MM.1S (cell line): ENCODE results near the gene SNX30.

Source experiments
- DNase-seq: peaks from one replicate; pipeline ENCODE4 v3.0.0-alpha.2; 2015
- H2AFZ ChIP-seq: fragments of 300-600 bp; sonication (generic); 2 replicates; pipeline ENCODE4 v1.6.0; 2016; ENCODE audit warnings: antibody characterized with exemption, low read length
- H3F3A ChIP-seq: fragments of 300-600 bp; sonication (generic); 2 replicates; pipeline ENCODE4 v1.6.1; 2016; ENCODE audit warnings: mild to moderate bottlenecking, antibody characterized with exemption, low read length, moderate library complexity, mixed read lengths; ENCODE audit not compliant: insufficient read depth
- H3K27ac ChIP-seq: fragments of 300-600 bp; sonication (generic); 2 replicates; pipeline ENCODE4 v1.5.1; 2016; ENCODE audit warnings: mild to moderate bottlenecking, low read length
- H3K27me3 ChIP-seq: fragments of 300-600 bp; sonication (generic); replicated peaks from 2 replicates; pipeline ENCODE4 v1.6.0; 2016; ENCODE audit warnings: low read length; ENCODE audit not compliant: insufficient read depth
- H3K36me3 ChIP-seq: fragments of 300-600 bp; sonication (generic); replicated peaks from 2 replicates; pipeline ENCODE4 v1.6.1; 2016; ENCODE audit warnings: mild to moderate bottlenecking, low read length, mixed read lengths; ENCODE audit not compliant: insufficient read depth
- H3K4me1 ChIP-seq: fragments of 300-600 bp; sonication (generic); 2 replicates; pipeline ENCODE4 v1.6.1; 2016; ENCODE audit warnings: low read length, mixed read lengths
- H3K4me2 ChIP-seq: fragments of 300-600 bp; sonication (generic); 2 replicates; pipeline ENCODE4 v1.6.0; 2016; ENCODE audit warnings: low read depth, low read length
- H3K4me3 ChIP-seq: fragments of 300-600 bp; sonication (generic); 2 replicates; pipeline ENCODE4 v1.5.1; 2016; ENCODE audit warnings: low read length, mixed read lengths
- H3K79me2 ChIP-seq: fragments of 300-600 bp; sonication (generic); 2 replicates; pipeline ENCODE4 v1.6.1; 2016; ENCODE audit warnings: mixed run types, low read length, mixed read lengths
- H3K9ac ChIP-seq: fragments of 300-600 bp; sonication (generic); 2 replicates; pipeline ENCODE4 v1.6.1; 2016; ENCODE audit warnings: low read length, mixed read lengths
- H3K9me2 ChIP-seq: fragments of 300-600 bp; sonication (generic); replicated peaks from 2 replicates; pipeline ENCODE4 v1.6.1; 2016; ENCODE audit warnings: mild to moderate bottlenecking, low read length, mixed read lengths; ENCODE audit not compliant: insufficient read depth
- H3K9me3 ChIP-seq: fragments of 300-600 bp; sonication (generic); replicated peaks from 2 replicates; pipeline ENCODE4 v1.6.1; 2016; ENCODE audit warnings: mild to moderate bottlenecking, low read length, mixed read lengths; ENCODE audit not compliant: insufficient read depth
- H4K20me1 ChIP-seq: fragments of 300-600 bp; sonication (generic); 2 replicates; pipeline ENCODE4 v1.6.1; 2016; ENCODE audit warnings: mild to moderate bottlenecking, low read length, moderate library complexity, mixed read lengths; ENCODE audit not compliant: insufficient read depth
- CTCF ChIP-seq: fragments of 300-600 bp; sonication (generic); IDR thresholded peaks from 2 replicates; pipeline ENCODE4 v1.5.1; 2016; ENCODE audit warnings: antibody characterized with exemption, low read length, mixed read lengths
- EZH2 ChIP-seq: fragments of 300-600 bp; sonication (generic); optimal IDR thresholded peaks from 2 replicates; pipeline ENCODE3; 2017; ENCODE audit warnings: low read depth, mild to moderate bottlenecking, antibody characterized with exemption, low read length, mixed read lengths
- EZH2phosphoT487 ChIP-seq: fragments of 300-600 bp; sonication (generic); IDR thresholded peaks from 2 replicates; pipeline ENCODE4 v1.6.1; 2018; ENCODE audit warnings: antibody characterized with exemption, low read length

Gene SNX30

DNA sequence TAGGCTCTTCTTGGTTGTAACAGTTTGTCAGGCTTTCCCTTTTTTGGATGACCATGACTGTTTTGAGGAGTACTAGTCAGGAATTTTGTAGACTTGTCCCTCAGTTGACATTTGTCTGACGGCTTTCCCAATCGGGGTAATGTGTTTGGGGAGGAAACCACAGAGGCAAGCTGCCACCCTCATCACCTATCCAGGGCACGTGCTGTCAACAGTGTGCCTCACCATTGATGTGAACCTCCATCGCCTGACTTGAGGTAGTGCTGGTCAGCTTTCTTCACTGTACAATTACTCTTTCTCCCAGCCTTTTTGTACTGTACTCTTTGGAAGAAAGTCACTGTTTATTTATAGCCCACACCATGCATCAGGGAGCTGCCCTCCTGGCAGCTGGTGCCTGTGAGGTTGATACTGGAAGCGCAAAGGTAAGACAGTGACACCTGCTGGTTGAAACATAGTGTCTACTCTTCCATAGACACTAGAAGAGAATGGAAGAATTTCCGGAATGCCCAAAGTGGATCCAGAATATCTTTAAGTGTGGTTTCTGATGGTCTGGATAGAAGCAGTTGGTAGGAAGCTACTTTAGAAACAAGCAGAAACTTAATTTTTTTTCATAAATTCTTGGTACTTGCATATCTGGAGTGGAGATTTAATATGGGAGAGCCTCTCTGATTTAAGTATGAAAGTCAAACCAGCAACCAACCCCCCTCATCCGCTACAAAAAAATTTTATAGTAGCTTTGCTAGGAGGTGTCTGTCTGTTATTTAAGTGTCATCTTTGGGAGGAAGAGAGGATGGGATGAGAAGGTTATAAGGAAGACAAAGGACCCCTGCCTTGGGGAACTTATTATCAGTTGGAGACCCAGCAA is 69.3 kb downstream of the SNX30 start:
- TF ChIP-seq CTCF = peak; percentile 85
- TF ChIP-seq EZH2phosphoT487 = no peak
- no peaks in the 10 kb centered on the region for H3K9me3 ChIP-seq
- H3K4me2 ChIP-seq = no peak overlapping the region
- no peak overlapping the region for H3K4me3 ChIP-seq
- H3K9me2 ChIP-seq = no peaks in the 10 kb centered on the region
- H3K4me1 ChIP-seq = no peaks in the 10 kb centered on the region; the same call in 1 of the 2 replicates
- no peaks in the 10 kb centered on the region for H3F3A ChIP-seq
- no peak overlapping the region for H3K9ac ChIP-seq
- H4K20me1 ChIP-seq = no peaks in the 10 kb centered on the region
- no peaks in the 10 kb centered on the region for H3K27me3 ChIP-seq
- no peak overlapping the region for H2AFZ ChIP-seq
- no peaks in the 10 kb centered on the region for H3K79me2 ChIP-seq
- H3K27ac ChIP-seq = no peak overlapping the region
- DNase-seq = peak; percentile 48
- H3K36me3 ChIP-seq = no peaks in the 10 kb centered on the region

- no peaks in the 10 kb centered on the region for H3K27me3 ChIP-seq
- H3K9me2 ChIP-seq = no peaks in the 10 kb centered on the region
- no peaks in the 10 kb centered on the region for H4K20me1 ChIP-seq
- no peaks in the 10 kb centered on the region for H3K9me3 ChIP-seq
- H3K4me2 ChIP-seq = no peak overlapping the region
- no peak overlapping the region for H3K27ac ChIP-seq
- no peak overlapping the region for H3K4me3 ChIP-seq
- no peaks in the 10 kb centered on the region; the same call in 1 of the 2 replicates for H3K4me1 ChIP-seq
- TF ChIP-seq EZH2 (no peak), EZH2phosphoT487 (no peak), CTCF (no peak)
- H3K79me2 ChIP-seq = no peaks in the 10 kb centered on the region
- H3K9ac ChIP-seq = no peak overlapping the region
- H2AFZ ChIP-seq = no peak overlapping the region
- H3K36me3 ChIP-seq = no peaks in the 10 kb centered on the region
- no peaks in the 10 kb centered on the region for H3F3A ChIP-seq
- no peak for DNase-seq
Measured at GRCh38 chr9:112820881-112821280, 70.3 kb downstream of the SNX30 start.

DNA sequence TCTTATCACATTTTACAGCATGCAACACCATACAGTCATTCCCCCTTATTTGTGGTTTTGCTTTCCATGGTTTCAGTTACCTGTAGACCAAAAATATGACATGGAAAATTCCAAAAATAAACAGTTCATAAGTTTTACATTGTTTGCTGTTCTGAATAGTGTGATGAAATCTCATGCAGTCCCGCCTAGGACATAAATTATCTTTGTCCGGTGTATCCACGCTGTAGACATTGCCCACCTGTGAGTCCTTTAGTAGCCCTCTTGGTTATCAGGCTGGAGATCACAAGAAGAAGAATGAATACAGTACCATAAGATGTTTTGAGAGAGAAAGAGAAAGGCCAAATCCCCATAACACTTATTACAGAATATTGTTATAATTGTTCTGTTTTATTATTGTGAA is 72.1 kb downstream of the SNX30 start:
- no peak overlapping the region for H3K27ac ChIP-seq

More for the DNA sequence above, 72.1 kb downstream of the SNX30 start:
- H3K9me2 ChIP-seq = no peaks in the 10 kb centered on the region
- H3K4me1 ChIP-seq = no peaks in the 10 kb centered on the region; the same call in 1 of the 2 replicates
- H2AFZ ChIP-seq = no peak overlapping the region
- DNase-seq = no peak
- no peak for TF ChIP-seq EZH2
- TF ChIP-seq CTCF = no peak
- no peak for TF ChIP-seq EZH2phosphoT487
- H3K79me2 ChIP-seq = no peaks in the 10 kb centered on the region
- no peaks in the 10 kb centered on the region for H3F3A ChIP-seq
- no peak overlapping the region for H3K4me3 ChIP-seq
- no peaks in the 10 kb centered on the region for H4K20me1 ChIP-seq
- H3K36me3 ChIP-seq = no peaks in the 10 kb centered on the region
- no peaks in the 10 kb centered on the region for H3K9me3 ChIP-seq
- no peaks in the 10 kb centered on the region for H3K27me3 ChIP-seq
- H3K9ac ChIP-seq = no peak overlapping the region
- no peak overlapping the region for H3K4me2 ChIP-seq
